Chondrocyte (in vitro differentiated cells): ENCODE results near the gene TTC28. TPM values are rescaled to one million over a fixed set of nuclear protein-coding genes. Genes with fewer than 3 reads are reported as not detected.

Experiments used
- DNase-seq: peaks from one replicate; pipeline ENCODE4 v3.0.0; 2021; ENCODE audit warnings: mixed read lengths, low spot score
- H3K27ac Mint-ChIP-seq: one replicate; pipeline ENCODE4 v1.8.0; 2021; ENCODE audit warnings: mild to moderate bottlenecking, moderate library complexity, mixed read lengths; ENCODE audit not compliant: unreplicated experiment
- H3K27me3 Mint-ChIP-seq: 2 replicates; pipeline ENCODE4 v1.8.0; 2021; ENCODE audit warnings: low read depth, mixed read lengths
- H3K36me3 Mint-ChIP-seq: 2 replicates; pipeline ENCODE4 v1.8.0; 2021; ENCODE audit warnings: low read depth, mixed read lengths
- H3K4me1 Mint-ChIP-seq: 2 replicates; pipeline ENCODE4 v1.8.0; 2021; ENCODE audit warnings: low read depth, mild to moderate bottlenecking, mixed read lengths
- H3K4me3 Mint-ChIP-seq: one replicate; pipeline ENCODE4 v1.8.0; 2021; ENCODE audit warnings: mild to moderate bottlenecking, moderate library complexity, mixed read lengths; ENCODE audit not compliant: unreplicated experiment
- H3K9me3 Mint-ChIP-seq: 2 replicates; pipeline ENCODE4 v1.8.0; 2021; ENCODE audit warnings: low read depth, mixed read lengths
- total RNA-seq: library from RNA; stranded (reverse); gene quantifications from 3 replicates; pipeline ENCODE4 v1.2.1, GENCODE V29; 2021
- TF ChIP-seq, protein P1 (sequence below): fragments of 200-600 bp; sonication (generic); IDR thresholded peaks from 2 replicates; pipeline ENCODE4 v1.5.0; 2021; ENCODE audit warnings: antibody characterized with exemption, mild to moderate bottlenecking, moderate library complexity

Gene TTC28
- total RNA-seq, 1 donor from 2014 or later, result 38.3 TPM

DNA sequence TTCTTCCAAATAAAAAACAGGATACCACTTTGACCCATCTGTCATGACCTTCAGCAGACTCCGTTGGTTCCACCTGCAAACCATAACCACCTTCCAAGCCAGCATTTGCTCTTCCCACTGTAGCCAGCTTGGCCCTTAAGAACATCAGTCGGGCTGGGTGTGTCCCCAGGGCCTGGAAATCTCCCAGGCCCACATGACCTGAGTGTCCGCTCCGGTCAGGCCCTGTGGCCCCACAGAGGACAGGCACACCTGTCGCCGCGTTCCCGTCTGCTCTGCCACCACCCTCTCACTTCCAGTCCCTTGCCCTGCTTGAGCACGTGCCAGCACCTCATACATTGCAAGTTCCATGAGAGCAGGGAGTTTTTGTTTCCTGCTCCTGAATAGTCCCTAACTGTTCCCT, 694.9 kb downstream of the TTC28 start:
- no peak overlapping the region for H3K27ac Mint-ChIP-seq
- TF ChIP-seq, protein P1, sequence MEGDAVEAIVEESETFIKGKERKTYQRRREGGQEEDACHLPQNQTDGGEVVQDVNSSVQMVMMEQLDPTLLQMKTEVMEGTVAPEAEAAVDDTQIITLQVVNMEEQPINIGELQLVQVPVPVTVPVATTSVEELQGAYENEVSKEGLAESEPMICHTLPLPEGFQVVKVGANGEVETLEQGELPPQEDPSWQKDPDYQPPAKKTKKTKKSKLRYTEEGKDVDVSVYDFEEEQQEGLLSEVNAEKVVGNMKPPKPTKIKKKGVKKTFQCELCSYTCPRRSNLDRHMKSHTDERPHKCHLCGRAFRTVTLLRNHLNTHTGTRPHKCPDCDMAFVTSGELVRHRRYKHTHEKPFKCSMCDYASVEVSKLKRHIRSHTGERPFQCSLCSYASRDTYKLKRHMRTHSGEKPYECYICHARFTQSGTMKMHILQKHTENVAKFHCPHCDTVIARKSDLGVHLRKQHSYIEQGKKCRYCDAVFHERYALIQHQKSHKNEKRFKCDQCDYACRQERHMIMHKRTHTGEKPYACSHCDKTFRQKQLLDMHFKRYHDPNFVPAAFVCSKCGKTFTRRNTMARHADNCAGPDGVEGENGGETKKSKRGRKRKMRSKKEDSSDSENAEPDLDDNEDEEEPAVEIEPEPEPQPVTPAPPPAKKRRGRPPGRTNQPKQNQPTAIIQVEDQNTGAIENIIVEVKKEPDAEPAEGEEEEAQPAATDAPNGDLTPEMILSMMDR, result no peak
- H3K9me3 Mint-ChIP-seq, result no peaks in the 10 kb centered on the region
- no peak overlapping the region for H3K4me3 Mint-ChIP-seq
- no peaks in the 10 kb centered on the region for H3K27me3 Mint-ChIP-seq
- no peak for DNase-seq
- peaks cover 17% of the 10 kb centered on the region for H3K4me1 Mint-ChIP-seq
- H3K36me3 Mint-ChIP-seq, result peaks cover 24% of the 10 kb centered on the region

DNA sequence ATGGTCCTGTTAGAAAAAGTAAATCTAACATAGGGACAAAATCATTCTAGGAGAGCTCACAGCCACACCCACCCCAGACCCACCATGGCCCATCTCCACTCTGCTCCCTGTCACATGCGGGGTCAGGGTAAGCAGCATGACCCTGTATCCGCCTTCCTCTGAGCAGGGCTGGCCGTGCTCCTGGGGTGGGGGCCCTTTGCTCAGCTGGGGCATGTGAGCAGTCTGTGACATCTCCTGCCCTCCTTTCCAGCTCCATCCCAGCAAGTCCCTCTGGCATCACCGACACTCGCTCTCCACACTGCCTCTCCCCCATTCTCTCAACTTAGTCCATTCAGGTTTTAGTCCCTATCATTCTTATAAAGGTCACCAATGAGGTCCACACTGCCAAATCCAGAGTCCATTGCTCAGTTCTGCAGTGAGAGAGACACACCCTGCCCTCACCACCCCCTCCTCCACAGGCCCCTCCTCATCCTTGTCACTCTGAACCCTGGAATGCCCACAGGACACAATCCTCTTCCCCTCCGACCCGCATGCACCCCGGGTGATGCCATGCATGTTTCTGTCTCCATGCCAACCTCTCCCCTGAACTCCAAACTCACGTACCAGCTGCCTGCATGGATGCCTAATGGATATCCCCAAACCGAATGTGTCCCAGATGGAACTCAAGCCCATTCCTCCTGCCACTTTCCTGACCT, 695.5 kb downstream of the TTC28 start:
- TF ChIP-seq, protein P1, result no peak
- Mint-ChIP-seq H3K27me3 (no peaks in the 10 kb centered on the region), H3K4me3 (no peak overlapping the region), H3K9me3 (no peaks in the 10 kb centered on the region), H3K36me3 (peaks cover 24% of the 10 kb centered on the region), H3K27ac (no peak overlapping the region), H3K4me1 (peaks cover 17% of the 10 kb centered on the region)
- peak; percentile 42 for DNase-seq

DNA sequence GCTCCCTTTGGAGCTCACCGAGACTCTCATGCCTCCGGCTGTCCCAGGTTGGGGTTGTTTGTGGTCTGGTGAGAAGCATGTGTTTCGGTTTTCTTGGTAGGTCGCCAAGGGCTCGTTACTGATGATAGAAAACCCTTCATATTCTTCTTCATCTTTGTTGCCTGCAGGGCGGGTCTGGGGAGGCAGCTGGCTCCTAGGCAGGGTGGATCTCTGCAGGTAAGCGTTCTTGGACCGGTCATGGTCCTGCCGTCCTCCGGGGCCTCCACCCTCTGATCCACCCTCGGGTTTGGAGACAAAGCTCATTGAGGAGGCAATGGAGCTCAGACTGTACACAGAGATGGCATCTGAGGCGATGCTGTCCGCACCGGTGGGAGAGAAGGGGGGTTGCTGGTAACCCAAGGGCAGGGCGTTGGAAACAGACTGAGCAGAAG, 696.3 kb downstream of the TTC28 start:
- DNase-seq, result peak; percentile 63
- Mint-ChIP-seq H3K27ac (no peak overlapping the region), H3K4me1 (peaks cover 14% of the 10 kb centered on the region), H3K4me3 (no peak overlapping the region), H3K9me3 (no peaks in the 10 kb centered on the region), H3K27me3 (no peaks in the 10 kb centered on the region), H3K36me3 (peaks cover 25% of the 10 kb centered on the region)
- TF ChIP-seq, protein P1, result no peak

DNA sequence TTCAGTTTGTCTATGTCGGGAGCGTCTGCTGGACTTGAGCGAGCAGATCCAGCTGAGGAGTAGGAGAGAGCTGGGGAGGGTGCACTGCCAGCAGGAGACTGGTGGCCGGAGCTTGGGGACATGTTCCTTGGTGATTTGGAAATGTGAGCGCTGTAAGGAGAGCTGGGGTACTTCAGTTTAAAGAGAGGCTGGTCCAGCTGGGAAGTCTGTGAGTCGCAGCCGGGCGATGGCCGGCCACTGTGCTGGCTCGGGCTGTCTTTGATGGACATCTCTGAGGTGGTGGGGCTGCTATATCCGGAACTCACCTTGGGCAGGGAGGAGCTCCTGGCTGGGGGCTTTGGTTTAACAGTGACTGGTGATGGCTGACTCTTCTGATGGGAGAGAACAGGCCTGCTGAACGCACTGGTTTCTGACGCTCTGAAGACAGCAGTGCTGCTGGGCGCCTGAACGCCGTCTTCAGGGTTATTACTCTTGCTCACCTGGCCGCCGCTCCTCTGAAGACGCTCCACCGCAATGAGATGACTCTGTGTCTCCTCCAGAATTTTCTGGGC, 696.9 kb downstream of the TTC28 start:
- H3K4me1 Mint-ChIP-seq, result peaks cover 9% of the 10 kb centered on the region
- TF ChIP-seq, protein P1, result no peak

DNA sequence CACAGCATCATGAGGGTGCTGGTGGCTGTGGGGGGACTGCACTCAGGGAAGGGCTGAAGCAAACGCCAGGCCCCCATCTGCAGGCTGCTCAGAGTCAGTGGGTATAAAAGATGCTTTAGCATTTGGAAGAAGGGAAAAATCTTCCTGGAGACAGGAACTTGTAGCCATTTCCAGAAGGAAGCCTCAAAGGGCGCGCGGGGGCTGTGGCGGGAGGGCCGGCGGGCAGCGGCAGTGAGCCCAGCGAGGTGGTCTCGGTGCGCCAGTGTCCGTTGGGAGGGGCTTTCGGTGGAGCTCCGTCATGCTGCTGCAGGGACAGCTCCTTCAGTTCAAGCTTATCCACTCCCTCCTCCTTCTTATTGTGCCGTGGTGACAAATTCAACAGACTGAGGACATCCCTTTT, 697.5 kb downstream of the TTC28 start:
- DNase-seq, result no peak
- peaks cover 3% of the 10 kb centered on the region for H3K4me1 Mint-ChIP-seq
- no peaks in the 10 kb centered on the region for H3K27me3 Mint-ChIP-seq
- TF ChIP-seq, protein P1, result no peak
- no peak overlapping the region for H3K27ac Mint-ChIP-seq
- no peak overlapping the region for H3K4me3 Mint-ChIP-seq
- H3K36me3 Mint-ChIP-seq, result peaks cover 26% of the 10 kb centered on the region
- no peaks in the 10 kb centered on the region for H3K9me3 Mint-ChIP-seq

More for the DNA sequence above, 696.9 kb downstream of the TTC28 start:
- Mint-ChIP-seq H3K36me3 (peaks cover 26% of the 10 kb centered on the region), H3K9me3 (no peaks in the 10 kb centered on the region), H3K27ac (no peak overlapping the region), H3K27me3 (no peaks in the 10 kb centered on the region), H3K4me3 (no peak overlapping the region)
- no peak for DNase-seq
